Limb (tissue), 2 donors: Measurements from ENCODE around the gene KLF11.
"Not testable (repeated sequence)": the region's sequence is repeated elsewhere in the genome, so short reads cannot be mapped to it uniquely, and the experiment has no call there.

Experiments
- DNase-seq, 2 donors: peaks; one replicate each; pipeline ENCODE4 v3.0.0-alpha.2; 2016; ENCODE audit errors: extremely low spot score in 2 of 2

KLF11 gene

DNA sequence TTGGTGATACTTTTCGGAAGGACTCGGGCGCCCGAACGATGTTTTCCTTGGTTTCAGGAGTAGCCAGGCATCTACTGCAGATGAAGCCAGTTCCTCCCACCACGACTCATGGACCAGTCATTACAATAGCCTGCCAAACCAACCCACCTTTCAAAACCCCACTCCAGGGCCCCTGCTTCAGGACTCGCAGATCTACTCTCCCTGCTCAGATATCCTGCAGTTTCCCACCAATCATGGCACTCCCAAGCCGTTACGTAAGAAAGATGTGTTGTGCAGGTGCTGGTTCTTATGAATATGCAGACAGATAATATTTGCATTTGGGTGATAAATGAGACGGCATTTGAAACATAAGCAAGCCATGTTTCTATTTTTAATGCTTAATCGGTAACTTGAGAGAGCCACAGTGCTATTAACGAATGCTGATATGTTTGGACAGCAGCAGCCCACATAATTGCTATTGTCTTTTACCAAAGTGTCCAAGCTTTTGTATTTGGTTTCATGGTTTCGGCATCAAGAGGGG is 40.4 kb downstream of the KLF11 start:
- no peak for DNase-seq

DNA sequence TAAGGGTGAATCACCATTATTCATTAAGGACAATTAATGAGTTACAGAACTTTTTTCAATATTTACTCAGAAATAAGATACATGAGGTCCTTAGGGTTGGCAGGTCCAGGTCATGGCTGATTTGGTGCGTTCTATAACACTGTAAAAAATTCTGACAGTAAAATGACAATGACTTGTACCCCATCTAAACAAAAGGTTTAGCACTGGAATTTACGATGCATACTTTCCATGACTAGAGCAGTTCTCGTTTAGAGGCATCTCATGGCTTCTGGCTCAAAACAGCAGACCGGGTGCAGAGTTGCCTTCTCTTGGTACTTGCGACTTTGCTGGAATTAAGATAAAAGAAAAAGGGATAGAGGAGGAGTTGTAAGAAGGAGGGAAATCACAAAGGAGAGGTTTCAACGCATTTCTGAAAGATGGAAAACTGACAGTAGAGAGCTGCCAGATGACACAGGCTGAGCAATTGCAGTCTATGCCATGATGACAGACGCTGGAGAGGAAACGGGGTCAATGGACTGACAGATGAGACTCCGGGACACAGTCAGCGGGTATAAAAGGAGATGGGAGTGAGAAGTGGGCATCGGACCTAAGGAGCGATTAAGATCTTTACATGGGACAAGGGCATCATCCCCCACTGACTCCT is 41.0 kb downstream of the KLF11 start:
- DNase-seq, result no peak

DNA sequence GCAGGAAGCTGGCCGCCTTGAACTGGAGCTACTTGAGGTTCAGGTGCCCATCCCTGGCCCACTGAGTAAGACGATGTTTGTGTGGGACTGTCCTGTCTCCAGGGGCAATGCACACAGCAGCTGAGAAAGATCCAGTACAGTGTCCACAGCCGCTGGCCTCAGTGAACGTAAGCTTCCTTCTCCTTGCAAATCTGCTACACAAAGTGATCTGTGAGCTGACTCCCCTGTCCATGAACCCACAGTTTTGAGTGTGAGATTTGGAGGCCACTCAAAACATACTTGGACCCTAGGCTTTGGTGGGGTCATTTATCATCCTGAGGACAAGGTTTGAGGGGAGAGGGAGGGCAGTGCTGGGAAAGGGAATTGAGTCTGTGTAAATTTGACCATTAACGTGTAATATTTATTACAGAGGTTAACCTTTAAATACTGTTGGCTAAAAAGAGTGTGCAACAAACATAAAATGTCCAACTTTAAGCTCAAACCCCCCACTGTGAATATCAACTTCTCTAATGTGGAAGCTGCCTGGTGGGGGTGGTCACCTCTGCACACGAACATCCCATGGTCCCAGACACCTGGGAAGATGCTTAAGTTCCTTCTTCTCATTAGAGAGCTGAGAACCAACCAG is 41.8 kb downstream of the KLF11 start:
- DNase-seq, result no peak

DNA sequence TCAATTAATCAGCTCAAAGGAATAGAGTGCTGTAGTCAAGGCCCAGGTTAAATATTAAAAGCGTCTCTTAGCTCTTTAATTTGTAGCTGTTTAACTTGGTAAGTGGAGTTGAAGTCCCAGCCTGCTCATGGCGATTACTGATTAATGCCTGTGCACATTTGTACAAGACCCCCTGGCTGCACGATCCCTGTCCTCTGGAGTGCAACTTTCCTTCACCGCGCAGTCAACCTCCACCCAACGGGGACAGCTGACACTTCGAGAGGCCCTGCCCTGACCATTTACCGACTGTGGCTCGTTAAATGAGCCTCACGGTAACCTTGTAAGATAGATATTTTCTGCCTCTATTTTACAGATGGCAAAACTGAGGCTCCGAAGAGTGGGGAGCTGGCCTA is 42.3 kb downstream of the KLF11 start:
- no peak for DNase-seq

DNA sequence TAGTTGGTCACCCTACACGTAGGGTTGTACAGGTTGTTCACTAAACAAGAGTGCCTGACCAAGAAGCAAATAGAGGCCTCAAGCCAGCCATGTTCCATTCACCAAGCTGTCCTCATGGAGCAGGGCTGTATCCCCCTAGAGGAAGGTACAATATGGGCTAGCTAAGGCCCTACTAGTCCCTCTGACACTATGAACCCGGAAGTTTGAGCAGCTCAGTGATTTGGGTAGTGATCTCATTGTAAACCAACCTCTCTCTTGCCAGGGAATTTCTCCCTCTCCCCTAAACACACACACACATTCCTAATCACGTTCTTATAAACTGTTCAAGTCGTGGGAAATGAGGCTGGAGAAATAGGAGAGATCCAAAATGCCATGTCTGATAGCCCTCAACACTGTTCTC is 43.6 kb downstream of the KLF11 start:
- no peak for DNase-seq

DNA sequence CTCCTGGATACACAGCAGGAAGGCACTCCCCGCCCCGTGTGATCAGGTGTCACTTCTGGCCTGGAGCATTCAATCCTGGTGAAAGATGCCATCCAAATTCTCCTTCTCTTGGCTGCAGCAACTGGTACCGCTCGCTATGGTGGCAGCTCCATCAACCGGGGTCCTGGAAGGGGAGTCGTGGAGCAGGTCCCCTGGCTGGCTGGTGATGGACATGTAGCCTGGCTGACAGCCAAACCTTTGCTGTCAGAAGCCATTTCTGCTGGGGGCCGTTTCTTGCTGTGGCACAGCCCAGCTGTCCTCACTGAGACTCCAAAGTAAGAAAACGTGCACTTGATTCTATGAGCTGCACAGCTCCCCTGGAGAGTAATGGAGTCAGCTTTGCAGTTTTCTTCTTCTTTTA is 44.0 kb downstream of the KLF11 start:
- DNase-seq, result no peak

DNA sequence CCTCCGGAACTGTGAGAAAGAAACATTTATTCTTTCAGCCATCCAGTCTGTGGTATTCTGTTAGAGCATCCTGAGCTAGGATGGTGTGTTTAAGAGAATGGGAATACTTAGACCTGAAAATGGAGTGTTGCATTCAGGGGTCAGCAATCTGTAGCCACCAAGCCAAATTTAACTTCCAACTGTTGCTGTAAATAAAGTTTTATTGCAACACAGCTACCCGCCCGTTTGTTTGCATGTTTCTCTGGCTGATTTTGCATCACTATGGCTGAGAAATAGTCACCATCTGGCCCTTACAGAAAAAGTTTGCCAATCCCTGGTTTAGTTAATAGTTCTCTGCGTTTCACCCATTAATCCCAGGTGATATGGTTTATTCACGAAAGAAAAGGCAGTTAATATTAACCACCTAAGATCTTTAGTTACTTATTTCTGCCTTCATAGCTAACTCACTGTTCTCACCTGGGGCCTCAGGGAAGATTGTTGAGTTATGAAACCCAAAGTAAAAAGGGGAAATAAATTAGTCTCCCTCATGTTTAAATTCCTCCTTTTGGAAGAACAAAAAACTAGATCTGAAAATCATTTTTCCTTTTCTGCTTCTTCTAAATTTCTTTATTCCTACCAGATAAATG is 46.3 kb downstream of the KLF11 start:
- DNase-seq, result no peak

DNA sequence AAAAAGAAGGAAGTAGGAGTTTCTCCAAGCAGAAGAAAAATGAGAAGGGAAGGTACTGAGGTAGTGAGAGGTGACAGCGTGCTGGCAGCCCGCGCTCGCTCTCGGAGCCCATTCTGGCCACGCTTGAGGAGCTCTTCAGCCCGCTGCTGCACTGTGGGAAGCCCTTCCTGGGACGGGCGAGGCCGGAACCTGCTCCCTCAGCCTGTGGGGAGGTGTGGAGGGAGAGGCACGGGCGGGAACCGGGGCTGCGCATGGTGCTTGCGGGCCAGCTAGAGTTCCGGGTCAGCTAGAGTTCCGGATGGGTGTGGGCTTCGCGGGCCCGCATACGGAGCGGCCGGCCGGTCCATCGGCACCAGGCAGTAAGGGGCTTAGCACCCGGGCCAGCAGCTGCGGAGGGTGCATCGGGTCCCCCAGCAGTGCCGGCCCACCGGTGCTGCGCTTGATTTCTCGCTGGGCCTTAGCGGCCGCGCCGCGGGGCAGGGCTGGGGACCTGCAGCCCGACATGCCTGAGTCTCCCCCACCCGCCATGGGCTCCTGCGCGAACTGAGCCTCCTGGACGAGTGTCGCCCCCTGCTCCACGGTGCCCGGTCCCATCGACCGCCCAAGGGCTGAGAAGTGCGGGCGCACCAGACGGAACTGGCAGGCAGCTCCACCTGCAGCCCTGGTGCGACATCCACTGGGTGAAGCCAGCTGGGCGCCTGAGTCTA is 48.0 kb downstream of the KLF11 start:
- no peak for DNase-seq

DNA sequence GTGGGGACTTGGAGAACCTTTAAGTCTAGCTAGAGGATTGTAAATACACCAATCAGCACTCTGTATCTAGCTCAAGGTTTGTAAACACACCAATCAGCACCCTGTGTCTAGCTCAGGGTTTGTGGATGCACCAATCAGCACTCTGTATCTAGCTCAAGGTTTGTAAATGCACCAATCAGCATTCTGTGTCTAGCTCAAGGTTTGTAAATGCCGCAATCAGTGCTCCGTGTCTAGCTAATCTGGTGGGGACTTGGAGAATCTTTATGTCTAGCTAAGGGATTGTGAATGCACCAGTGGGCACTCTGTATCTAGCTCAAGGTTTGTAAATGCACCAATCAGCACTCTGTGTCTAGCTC is 48.5 kb downstream of the KLF11 start:
- not testable (repeated sequence) for DNase-seq

DNA sequence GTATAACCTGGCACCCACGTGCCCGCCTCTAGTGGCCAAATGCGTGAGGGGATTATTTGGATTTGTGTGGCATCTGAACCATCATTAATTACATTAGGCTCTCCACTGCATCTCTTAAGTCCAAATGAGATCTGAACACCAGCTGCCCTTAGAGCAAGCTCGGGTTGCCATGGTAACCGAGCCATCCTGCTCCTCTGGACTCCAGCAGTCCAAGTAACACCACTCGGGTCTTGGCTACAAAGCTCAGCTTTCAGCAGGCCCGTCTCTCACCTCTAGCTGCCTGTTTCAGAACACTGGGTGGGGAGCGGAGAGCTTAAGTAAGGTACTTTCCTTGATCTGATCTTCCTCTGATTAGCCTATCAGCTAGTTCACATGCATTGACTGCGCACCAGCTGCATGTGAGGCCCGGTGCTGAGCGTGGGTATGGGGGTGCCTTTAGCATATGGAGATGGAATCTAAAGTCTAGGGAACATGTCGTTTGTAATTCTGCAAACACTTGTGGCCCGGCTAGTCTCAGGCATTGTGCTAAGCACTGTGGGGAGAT is 51.0 kb downstream of the KLF11 start:
- DNase-seq, result peak in 1 of 2 donors; percentile 47

DNA sequence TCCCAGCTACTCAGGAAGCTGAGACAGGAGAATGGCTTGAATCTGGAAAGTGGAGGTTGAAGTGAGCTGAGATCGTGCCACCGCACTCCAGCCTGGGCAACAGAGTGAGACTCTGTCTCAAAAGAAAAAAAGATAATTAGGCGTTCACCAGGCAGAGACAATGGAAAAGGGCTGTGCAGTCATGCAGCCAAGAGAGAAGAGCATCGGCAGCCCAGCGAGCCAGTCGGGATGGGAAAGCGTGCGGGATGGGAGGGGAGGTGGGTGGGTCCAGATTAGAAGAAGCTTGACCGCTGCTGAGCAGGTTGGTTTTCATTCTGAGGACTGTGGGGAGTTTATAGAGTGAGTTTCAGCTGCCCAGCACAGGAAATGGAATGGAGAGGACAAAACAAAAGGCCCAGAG is 51.8 kb downstream of the KLF11 start:
- no peak for DNase-seq

DNA sequence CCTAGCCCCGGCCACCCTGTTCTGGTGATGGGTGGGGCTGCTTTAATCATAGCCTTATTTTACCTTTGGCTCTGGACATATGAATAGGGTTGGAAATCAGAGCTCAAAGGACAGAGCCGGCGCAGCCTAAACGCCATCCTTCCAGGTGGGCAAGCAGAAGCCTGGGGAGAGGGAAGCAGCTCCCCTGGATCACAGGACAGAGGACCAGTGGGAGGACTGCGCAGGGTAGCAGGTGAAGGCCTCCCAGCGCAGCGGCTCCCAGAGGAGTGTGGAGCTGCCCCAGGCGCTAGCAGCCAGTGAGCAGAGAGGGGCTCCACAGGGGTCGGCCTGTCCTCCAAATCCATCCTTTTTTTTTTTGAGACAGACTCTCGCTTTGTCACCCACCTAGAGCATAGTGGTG is 53.3 kb downstream of the KLF11 start:
- DNase-seq, result no peak

DNA sequence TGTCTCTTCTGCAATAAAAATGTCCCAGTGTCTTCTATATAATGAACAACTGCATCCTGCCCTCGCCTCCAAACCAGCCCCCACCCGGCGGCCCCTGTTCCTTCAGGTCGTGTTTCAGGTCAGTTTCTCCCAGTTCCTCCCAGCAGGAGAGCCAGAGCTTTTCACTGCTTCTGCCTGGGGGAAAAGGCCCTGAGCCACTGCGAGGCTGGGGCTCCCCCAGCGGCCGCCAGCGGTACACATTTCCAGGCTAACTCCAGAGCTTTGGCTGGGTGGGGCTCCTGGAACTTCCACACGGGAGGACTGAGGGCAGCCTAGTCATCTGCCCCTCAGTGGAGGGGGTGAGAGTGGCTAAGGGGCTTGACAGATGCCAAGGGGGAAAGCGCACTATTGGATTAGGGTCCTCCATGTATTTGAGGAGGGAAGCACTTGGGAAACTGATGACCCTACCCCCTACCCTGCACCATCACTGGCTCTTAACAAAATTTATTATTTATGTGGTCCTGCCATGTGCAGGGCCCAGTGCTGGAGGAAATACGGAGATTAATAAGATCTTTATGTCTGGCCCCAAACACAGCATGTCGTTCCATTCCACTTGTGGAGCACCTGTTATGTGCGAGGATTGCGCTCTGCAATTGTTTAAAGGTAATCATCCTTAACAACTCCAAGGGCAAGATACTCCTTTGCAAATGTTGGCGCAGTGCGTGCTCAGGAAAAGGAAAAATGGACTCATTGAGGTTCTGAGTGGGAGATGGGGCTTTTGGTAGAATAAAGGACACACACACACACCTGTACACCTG is 54.2 kb downstream of the KLF11 start:
- DNase-seq, result peak; percentile 56 to 74

DNA sequence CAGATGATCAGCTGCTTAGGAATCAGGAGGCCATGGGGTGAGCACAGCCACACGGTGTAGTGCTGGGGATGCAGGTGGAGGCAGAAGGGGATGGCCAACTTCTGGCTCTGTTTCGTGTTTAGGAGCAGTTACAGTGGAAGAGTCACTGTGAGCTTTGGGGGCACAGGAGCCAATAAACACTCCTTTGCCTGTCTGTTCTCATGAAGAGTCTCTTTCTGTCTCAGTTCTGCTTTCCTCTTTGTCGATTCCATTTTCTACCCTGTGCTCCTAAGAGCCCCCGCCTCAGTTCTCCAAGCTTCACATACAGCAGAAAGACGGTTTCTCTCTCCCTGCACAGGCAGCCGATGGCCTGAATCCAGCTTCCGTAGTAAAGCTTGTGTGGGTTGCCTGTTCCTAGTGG is 58.1 kb downstream of the KLF11 start:
- DNase-seq, result no peak

DNA sequence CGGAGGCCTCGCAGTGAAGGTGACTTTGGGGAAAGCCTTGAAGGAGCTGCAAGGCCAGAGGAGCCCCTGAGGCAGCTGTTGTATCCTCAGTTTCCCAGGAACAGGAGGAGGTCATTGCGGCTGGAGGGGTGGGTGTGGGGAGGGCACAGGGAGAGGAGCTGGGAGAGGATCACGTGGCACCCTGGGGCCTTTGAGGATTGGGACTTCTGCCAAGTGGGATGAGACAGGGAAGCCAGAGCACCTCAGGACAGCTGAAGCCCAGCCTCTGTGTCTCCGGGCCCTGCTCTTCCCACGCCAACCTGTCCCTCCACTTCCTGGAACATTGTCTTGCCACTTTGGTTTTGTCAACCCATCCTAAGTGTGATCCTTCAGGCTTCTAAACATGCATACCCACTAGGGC is 59.8 kb downstream of the KLF11 start:
- no peak for DNase-seq
